K562 (cell line): ENCODE data around the gene PRPH2. TPM values are rescaled to one million over a fixed set of nuclear protein-coding genes. Genes with fewer than 3 reads are reported as not detected.

Source experiments
- ARID4B ChIP-seq: sonication (generic); formaldehyde crosslinking; IDR thresholded peaks from 2 replicates; pipeline ENCODE4 v1.8.0; 2022; ENCODE audit warnings: mild to moderate bottlenecking, missing genetic modification reagents
- CREB1 ChIP-seq, 2 experiments: sonication (generic) in 1 of 2; formaldehyde crosslinking in 1 of 2; IDR thresholded peaks; 2 replicates each; pipeline versions ENCODE4 v1.6.1 to v1.8.0; 2012 to 2022; ENCODE audit warnings: inconsistent platforms in 1 of 2, mild to moderate bottlenecking in 1 of 2, missing genetic modification reagents in 1 of 2, moderate library complexity in 1 of 2
- CREB3L1 ChIP-seq: fragments of 450-650 bp; IDR thresholded peaks from 2 replicates; pipeline ENCODE4 v1.6.1; 2014; ENCODE audit warnings: low read depth, mild to moderate bottlenecking, moderate library complexity, borderline replicate concordance
- CREM ChIP-seq: IDR thresholded peaks from 2 replicates; pipeline ENCODE4 v1.6.1; 2014; ENCODE audit warnings: antibody characterized with exemption, low read depth
- E2F3 ChIP-seq: fragments of 250-450 bp; sonication (Bioruptor Pico); IDR thresholded peaks from 2 replicates; pipeline ENCODE4 v1.4.0; 2020; ENCODE audit warnings: mild to moderate bottlenecking
- HDAC2 ChIP-seq: fragments of 450-650 bp; IDR thresholded peaks from 2 replicates; pipeline ENCODE4 v1.6.1; 2016; ENCODE audit warnings: mild to moderate bottlenecking
- HDGF ChIP-seq: fragments of 450-650 bp; IDR thresholded peaks from 2 replicates; pipeline ENCODE4 v1.6.1; 2016
- MLLT1 ChIP-seq, 2 experiments: fragments of 450-650 bp; IDR thresholded peaks; 2 replicates each; pipeline ENCODE4 v1.6.1; 2016
- MXD1 ChIP-seq: fragments of 250-450 bp; sonication (Bioruptor Pico); IDR thresholded peaks from 2 replicates; pipeline ENCODE4 v1.8.0; 2021; ENCODE audit warnings: borderline replicate concordance, mild to moderate bottlenecking, moderate library complexity; ENCODE audit not compliant: poor library complexity, severe bottlenecking
- POLR2AphosphoS2 ChIP-seq: IDR thresholded peaks from 2 replicates; pipeline ENCODE4 v1.6.1; 2012; ENCODE audit warnings: low read length, improper control_type of control experiment
- POLR3G ChIP-seq: IDR thresholded peaks from 2 replicates; pipeline ENCODE4 v1.6.1; 2011; ENCODE audit not compliant: insufficient read length, insufficient replicate concordance; ENCODE audit errors: extremely low read depth
- SMAD1 ChIP-seq: fragments of 150-350 bp; IDR thresholded peaks from 2 replicates; pipeline ENCODE4 v1.6.1; 2014; ENCODE audit warnings: low read length, low read depth; ENCODE audit not compliant: partially characterized antibody
- SMC3 ChIP-seq: conservative IDR thresholded peaks from 2 replicates; pipeline ENCODE4 v1.6.1; 2011; ENCODE audit warnings: low read depth, low read length, improper control_type of control experiment; ENCODE audit not compliant: insufficient read depth
- XRCC3 ChIP-seq: fragments of 450-650 bp; IDR thresholded peaks from 2 replicates; pipeline ENCODE4 v1.6.1; 2017; ENCODE audit warnings: mild to moderate bottlenecking, moderate library complexity
- ZNF263 ChIP-seq: sonication (generic); formaldehyde crosslinking; IDR thresholded peaks from 2 replicates; pipeline ENCODE4 v1.8.0; 2022; ENCODE audit warnings: mild to moderate bottlenecking, missing genetic modification reagents, borderline replicate concordance
- ZNF740 ChIP-seq, 3 experiments: fragments of 200-800 bp in 1 of 3; sonication (Bioruptor generic) in 1 of 3; sonication (generic) in 1 of 3; formaldehyde crosslinking in 1 of 3; IDR thresholded peaks; 2 replicates each; pipeline versions ENCODE4 v1.6.1 to v1.8.0; 2016 to 2022; ENCODE audit warnings: mild to moderate bottlenecking in 2 of 3, missing compliant biosample characterization in 2 of 3, missing genetic modification characterization in 2 of 3, missing genetic modification reagents in 1 of 3
- ZZZ3 ChIP-seq: fragments of 450-650 bp; IDR thresholded peaks from 2 replicates; pipeline ENCODE4 v1.6.1; 2016; ENCODE audit warnings: antibody characterized with exemption, mild to moderate bottlenecking, moderate library complexity
- polyA plus RNA-seq, 8 experiments: library from polyadenylated mRNA; depleted of rRNA in 4 of 8; stranded (reverse) in 5 of 8; unstranded in 3 of 8; fragments of >200 nt; fragmentation: Nextera tagmentation in 2 of 8; fragmentation: Illumina TruSeq in 1 of 8; extraction: Ambion mirVana in 2 of 8; extraction: Trizol in 1 of 8; gene quantifications; 2 replicates each; pipeline versions ENCODE4 v1.2.1 to v1.2.3, GENCODE V29; 2011 to 2014; ENCODE audit warnings: inconsistent platforms in 1 of 8, missing spikeins in 1 of 8
- total RNA-seq, 7 experiments: library from RNA; depleted of rRNA in 6 of 7; stranded (reverse); fragments of >200 nt in 6 of 7; fragmentation: Illumina TruSeq in 2 of 7; extraction: Trizol in 2 of 7; gene quantifications; 2 replicates each; pipeline versions ENCODE4 v1.2.1 to v1.2.3, GENCODE V29; 2011 to 2021; ENCODE audit warnings: low replicate concordance in 1 of 7

The PRPH2 gene
- total and polyA plus RNA-seq, 9 of the 15 experiments (the other 6 are each of a cell fraction or from before 2014, with no cell fraction given), result 0.03 to 0.11 (median 0.03) TPM; not detected in 5

- TF ChIP-seq ZNF740 (CRISPR knock-in tag; IDR thresholded peaks at IDR 0.05) (no peak), ZNF740 (tag; IDR thresholded peaks at IDR 0.05) (peak in 1 of 2 experiments; percentile 13; a peak in 1 of 4 replicates), SMAD1 (peak; percentile 86), POLR3G (no peak), XRCC3 (no peak), CREB3L1 (no peak), ZNF263 (peak; percentile 30; the same call in 1 of the 2 replicates), CREB1 (IDR thresholded peaks at IDR 0.05) (peak; percentile 86), CREB1 (CRISPR knock-in tag; IDR thresholded peaks at IDR 0.05) (peak; percentile 52), ARID4B (CRISPR knock-in tag) (peak; percentile 56; the same call in 1 of the 2 replicates), ZZZ3 (no peak), HDGF (no peak), MLLT1 (IDR thresholded peaks at IDR 0.05) (peak; percentile 71 to 75; a peak in 3 of 4 replicates), CREM (peak; percentile 93), MXD1 (no peak), SMC3 (no peak), E2F3 (CRISPR knock-in tag) (no peak), POLR2AphosphoS2 (peak; percentile 80; the same call in 1 of the 2 replicates), HDAC2 (peak; percentile 35; the same call in 1 of the 2 replicates)
Observed at GRCh38 chr6:42745640-42746462, 23.5 kb upstream of the PRPH2 start, which contains the start of gene TBCC (continued).
